HTERT RPE-1 (cell line): Measurements from ENCODE around the gene CASZ1.

Experiments
- in situ Hi-C: fragments of 300-500 bp; cut with MboI; formaldehyde crosslinking; loops from 4 replicates; pipeline ENCODE4 v1.14.3; 2020; ENCODE audit warnings: low sequenced_read_pairs

The CASZ1 gene

DNA sequence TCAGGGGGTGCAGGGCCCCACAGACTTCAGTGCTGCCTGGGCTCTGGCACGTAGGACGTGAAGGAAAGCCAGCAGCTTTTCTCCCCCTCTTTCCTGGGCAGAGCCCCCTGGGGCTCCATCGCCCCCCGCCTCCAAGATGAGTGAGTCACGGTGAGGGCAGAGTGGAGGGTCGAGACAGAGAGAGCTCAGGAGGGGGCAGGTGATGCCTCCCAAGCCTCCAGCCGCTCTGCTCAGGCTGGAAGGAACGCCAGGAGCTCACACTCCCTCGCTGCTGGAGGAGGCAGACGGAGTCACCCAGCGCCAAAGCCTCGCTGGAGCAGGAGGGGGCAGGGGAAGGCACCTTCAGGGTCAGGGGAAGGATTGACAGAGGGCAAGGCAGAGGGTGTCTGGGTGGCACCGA lies 119.5 kb downstream of the CASZ1 start:
- in situ Hi-C loops = no loop called here

DNA sequence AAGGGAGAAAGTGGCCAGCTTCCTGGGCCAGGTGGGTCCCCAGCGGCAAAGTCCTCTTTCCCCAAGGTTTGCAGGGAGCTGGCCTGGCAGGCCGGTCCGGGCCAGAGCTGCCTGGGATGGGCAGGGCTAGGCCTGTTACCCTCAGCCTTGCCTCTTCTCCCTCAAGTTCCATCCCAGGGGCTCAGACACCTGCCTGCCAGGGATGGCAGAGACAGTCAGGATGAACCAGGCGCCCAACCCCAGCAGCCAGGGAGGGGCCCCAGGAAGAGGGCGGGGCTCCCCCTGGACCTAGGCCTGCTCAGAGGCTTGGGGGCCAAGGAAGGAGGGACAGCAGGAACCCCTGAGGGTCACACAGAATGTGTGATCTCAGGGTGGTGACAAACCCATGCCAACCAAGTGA lies 120.6 kb downstream of the CASZ1 start:
- in situ Hi-C loops = no loop called here

DNA sequence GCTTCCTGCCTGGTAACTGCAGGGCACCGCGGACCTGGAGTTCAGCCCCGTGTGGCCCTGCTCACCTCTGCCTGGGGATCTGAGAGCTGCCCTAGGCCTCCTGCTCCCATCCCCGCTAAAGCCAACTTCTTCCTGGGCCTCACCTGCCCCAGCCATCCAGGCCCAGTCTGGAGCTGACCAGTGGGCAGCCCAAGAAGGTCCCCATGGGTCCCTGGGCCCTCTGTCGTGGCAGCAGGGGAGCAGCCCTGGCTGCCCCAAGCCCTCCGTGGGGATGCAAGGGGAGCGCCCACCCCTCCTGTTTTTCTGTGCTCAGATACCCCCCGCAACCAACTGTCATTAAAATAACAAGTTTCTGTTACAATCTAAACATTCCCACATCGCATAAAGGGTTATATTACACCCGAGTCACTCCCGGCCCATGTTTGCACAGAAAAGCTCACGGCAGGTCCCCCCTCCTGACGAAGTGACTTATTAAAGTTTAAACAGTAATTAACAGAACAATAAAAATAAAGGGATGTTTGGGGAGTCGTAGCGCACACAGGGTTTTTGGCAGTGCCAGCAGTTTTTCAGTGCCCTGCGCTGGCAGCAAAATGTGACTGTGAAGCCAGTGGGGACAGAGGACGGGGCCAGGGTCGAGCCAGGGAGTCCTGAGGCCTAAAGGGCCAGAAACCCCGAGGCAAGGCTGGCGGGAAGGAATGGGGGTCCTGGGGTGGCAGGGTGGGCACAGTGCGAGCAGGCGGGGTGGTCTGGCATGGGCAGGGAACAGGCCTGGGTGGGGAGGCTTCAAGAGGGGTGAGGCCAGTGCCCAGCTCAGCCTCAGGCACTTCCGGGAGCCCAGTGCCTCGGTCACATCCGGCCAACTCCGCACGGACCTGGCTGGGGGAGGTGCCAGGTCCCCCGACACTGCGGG lies 121.5 kb downstream of the CASZ1 start:
- in situ Hi-C loops = no loop called here

DNA sequence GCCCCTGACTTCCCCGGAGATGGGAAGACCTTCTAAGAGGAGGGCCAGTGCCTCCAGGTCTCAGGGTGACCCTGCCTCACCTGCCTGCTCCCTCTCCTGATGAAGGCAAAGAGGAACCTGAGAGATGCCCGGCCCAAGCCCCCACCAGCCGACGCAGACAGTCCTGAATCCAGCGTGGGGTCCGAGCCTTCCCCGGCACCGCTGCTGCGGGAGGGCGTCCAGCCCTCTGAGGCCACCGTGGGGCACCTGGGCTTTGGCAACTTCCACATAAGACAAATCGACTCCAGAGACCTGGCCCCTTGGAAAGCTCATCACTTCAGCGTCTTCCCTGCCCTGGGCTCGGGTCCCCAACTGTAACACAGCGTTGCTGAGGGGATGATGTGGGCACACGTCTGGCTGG lies 122.2 kb downstream of the CASZ1 start:
- in situ Hi-C loops = no loop called here

DNA sequence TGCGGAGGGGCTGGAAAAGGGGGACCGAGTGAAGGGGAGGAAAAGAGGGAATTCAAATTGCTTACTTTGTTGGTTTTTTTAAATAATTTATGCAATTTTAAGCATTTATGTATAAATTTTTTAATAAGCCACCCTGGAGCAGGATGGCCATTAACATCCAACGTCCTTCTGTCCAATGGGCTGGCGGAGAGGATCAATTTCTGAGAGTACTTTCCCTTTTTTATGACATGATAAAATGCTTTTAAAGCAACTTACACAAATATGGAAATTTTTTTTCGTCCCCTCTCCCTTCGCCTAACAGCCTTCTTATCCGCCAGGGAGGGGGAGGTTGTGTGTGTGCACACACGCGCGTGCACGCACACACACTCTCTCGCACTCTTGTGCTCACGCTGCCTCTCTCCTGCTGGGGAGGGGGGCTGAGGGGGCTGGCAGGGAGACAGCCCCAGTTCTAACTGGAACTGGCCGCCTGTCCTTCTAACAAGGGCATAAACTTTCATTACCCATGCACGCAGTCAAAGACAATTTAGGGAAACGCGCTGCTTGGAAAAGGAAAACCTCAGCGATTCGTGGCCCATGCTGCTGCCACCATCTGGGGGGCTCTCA lies 123.2 kb downstream of the CASZ1 start:
- in situ Hi-C loops = no loop called here

DNA sequence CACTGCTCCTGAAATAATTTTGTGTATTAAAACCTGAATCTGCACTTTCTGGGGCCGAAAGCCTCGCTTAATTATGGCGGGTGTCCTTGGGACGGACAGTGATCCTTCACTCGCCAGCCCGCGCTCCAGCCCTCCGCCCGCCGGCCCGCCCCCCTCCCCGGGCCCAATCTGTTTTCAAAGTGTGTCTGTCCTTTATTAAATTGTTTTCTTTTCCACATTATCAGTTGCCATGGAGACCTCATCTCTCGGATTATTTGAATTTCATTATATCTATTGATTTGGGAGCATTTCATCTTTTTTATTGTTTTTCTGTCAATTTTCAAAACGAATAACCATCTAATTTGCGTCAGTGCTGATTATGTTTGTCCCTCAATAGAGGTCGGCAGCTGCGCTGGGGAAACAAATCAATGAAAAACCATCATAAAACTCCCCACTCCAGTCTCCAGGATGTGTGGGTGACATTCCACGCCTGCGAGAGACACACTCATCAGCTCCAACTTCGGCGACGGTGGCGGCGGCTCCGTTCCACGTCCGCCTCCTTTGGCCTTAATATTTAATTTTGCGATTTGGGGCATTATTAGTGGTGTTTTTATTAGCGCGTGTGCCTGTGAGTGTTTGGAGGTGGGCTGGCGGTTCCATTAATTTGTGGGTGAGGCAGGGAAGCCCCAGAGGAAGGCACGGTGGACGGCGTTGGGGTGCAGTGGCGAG lies 123.9 kb downstream of the CASZ1 start:
- in situ Hi-C loops = no loop called here

DNA sequence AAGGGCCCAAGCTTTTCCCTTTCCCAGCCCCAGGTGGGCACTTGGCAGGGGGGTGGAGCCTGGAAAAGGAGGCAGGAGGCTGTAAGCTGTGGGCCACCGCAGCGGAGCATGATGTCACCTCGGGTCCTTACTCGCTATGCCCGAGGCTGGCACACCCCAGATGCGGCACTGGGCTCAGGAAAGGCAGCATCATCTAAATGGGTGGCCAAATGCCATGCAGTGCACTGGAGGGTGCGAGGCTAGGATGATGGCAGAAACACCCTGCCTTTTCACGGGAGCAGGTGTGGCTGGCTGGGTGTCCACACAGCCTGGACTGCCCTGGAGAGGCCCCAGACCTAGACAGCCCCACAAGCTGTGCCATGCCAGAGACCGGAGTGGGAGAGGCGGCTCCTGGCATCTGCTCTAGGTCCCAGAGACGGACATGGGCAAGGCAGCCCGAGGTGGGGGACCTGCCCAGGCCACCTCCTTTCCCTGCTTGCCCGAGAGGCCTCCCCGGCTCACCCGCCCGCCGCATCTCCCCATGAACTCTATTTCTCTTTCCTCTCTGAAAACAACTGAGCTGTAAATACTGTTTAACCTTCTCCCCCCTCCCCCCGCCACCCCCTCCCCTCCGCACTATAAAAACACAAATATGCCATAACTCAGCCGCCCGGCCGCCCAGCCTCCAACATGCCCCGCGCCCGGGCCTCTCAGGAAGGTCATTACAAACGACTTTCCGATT lies 124.7 kb downstream of the CASZ1 start:
- in situ Hi-C loops = no loop called here

DNA sequence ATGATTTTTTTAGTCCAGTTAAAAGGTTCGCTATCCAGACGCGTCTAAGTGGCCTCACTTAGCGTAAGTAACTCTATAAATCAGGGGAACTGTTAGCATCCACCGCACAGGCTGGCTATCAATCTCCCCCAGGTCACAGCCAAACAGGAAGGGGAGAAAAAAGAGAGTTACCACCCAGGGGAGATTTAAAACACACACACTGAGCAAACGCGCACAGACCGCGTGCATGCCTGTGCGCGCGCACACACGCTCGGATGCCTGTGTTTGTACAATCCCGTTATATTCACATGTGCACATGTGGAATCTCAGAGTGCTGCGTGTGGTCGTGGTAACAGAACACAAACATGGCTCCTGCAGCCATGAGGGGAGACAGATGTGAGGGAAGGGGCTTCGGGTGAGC lies 125.4 kb downstream of the CASZ1 start:
- in situ Hi-C loops = no loop called here

DNA sequence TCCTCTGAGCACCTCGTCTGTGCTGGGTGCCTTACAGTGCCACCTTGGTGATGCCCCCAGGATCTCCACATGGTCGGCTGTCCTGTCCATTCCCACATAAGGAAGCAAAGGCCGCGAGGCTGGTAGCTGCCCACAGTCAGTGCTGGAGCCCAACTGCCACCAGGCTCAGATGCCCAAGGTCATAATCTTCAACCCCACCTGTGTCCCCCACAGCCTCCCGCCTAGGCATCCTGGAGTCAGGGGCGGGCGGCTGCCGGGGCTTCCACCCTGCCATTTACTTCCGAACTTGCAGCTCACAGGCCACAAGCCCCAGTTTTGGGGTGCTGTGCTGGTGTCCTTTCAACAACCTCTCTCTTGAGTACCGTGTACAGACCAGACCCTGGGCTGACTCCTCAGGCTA lies 126.3 kb downstream of the CASZ1 start:
- in situ Hi-C loops = no loop called here

DNA sequence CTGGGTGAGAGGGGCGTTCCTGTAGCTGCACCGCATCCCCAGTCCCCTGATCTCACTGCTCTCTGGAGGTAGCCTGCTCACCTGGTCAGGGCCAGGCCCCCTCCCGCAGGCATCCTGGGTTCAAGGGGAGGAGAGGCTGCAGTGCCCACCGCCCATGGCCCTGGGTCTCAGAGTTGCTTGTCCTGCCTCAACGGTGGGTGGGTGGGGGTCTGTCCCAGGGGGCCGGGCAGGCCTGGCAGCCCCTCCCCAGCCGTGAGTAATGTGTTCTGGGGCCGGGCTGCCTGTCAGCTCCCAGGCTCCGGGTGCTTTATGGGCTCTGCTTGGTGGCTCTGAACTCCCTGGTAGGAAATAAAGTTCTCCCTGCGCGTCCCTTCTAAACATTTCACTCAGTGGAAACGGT lies 126.9 kb downstream of the CASZ1 start:
- in situ Hi-C loops = no loop called here

DNA sequence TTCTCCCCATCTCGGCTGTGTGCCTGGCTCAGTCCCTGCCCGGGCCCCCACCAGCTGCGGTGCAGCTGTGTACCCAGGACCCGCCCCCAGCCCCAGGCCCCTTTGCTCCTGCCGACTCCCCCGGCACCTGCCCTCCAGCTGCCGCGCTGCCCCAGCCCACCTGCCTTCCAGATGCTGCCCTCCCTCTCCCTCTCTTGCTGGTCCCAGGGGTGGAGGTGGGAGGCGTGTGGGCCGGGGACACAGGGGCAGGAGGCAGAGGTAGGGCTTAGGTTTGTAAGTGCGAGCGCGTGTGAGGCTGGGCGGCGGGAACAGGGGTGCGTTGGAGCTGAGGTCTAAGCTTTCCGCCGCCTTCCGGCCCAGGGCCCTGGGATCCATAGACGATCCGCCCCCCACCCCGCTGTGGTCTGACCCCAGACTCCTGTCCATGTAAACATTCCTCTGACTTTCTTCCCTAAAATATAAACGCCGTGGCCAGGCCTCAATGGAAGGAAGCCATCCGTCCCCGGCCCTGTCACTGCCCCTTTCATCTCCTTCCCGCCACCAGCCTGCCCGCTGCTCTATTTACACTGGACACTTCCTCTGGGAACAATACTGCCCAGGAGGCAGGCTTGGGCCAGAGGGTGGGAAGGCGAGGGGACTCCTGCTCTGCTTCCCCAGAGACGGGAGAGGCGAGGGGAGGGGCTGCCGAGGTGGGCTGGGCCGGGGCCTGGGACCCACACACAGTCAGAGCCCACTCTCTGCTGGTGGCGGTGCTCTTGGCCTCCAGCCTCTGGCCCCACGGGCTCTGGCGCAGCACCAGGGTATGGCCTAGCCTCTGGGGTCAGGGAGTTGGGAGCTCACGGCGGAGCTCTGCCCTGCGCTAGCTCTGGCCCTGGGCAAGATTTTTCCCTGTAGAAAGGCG lies 128.3 kb downstream of the CASZ1 start:
- in situ Hi-C loops = no loop called here

DNA sequence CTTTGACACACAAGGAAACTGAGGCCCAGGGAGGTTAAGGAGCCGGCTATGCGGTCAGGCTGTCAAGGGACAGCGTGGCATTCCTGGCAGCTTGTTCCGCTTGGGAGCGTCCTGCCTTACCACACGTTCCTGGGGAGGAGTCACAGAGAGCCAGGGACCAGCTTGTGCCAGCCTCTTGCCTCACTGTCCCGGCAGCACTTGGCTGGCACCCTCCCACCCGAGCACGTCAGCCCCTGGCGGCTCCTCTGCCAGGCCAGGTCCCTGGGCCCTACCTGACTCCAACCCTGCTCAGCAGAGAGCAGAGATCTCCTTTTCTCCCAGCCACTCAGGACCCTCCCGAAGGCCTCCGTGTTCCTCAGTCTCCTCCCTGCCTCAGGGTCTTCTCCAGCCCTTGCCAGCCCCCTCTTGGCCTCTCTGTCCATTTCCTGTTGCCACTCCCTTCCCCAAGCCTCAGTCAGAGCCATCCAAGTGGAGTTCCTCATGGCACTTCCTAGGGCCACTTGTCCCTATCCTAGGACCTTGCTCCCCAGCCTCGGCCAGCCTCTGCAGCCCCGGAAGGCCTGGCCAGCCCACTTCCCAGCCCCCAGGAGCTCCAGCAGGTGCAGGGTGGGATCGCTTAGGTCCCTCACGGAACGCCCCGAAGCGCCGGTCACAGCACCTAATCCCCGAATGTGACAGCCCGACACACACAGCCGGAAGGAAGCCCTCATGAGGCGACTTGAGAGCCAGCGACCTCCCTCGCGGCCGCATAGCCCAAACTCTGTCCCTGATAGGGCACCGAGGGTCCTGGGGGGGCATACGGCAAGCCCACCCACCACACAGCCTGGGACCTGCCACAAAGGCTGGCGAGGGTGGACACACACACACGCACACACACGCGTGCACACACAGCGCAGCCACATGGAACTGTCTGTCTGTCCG lies 130.3 kb downstream of the CASZ1 start:
- in situ Hi-C loops = no loop called here

DNA sequence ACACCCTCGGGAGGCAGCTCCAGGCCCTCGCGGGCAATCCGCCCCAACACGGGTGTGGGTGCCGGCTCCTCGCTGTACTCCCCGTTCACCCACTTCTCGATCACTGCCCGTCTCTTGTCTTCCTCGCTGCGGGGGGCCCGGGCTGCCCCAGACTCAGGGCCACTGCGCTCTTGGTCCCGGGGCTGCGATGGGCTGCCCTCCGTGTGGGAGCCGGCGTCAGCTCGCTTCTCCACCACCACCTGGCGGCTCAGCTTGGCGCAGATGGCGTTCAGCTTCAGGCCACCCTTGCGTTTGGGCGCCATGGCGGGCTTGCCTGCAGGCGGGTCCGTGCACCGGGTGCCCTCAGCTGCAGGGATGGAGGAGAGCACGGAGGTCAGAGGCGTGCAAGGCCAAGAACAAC lies 131.2 kb downstream of the CASZ1 start:
- in situ Hi-C loops = no loop called here

DNA sequence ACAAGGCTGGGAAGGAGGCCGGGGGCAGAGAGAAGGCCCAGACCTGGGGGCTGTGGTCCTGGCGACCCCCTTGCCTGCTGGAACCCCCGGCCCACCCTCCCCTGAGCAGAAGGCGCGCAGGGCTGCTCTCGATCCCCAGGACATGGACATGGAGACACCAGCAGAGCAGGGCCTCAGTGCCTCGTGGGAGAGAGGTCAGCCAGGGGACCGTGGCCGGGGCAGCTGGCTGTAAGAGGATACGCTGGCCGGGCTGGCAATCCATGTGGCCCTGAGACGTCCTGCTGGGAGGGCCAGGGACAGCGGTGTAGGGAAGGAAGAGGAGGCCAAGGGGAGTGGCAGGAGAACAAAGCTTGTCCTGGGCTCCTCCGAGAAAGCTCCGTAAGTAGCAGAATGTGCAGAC lies 132.2 kb downstream of the CASZ1 start:
- in situ Hi-C loops = no loop called here

DNA sequence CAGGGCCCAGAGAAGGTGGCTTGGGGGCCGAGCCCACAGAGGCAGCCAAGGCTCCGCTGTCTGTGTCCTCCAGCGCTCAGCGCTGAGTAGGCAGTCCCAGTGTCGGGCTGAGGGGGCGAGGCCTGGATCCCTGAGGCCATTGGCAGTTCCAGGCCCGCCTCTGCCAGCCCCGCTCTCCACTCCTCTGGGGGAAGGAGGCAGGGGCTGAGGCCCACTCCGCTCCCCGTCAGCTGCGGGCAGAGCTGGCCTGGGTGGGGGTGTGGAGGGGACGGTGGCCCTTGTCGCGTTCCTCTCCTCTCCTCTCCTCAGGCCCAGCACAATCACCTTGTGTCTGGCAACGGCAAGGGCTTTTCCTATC lies 132.8 kb downstream of the CASZ1 start:
- in situ Hi-C loops = no loop called here

DNA sequence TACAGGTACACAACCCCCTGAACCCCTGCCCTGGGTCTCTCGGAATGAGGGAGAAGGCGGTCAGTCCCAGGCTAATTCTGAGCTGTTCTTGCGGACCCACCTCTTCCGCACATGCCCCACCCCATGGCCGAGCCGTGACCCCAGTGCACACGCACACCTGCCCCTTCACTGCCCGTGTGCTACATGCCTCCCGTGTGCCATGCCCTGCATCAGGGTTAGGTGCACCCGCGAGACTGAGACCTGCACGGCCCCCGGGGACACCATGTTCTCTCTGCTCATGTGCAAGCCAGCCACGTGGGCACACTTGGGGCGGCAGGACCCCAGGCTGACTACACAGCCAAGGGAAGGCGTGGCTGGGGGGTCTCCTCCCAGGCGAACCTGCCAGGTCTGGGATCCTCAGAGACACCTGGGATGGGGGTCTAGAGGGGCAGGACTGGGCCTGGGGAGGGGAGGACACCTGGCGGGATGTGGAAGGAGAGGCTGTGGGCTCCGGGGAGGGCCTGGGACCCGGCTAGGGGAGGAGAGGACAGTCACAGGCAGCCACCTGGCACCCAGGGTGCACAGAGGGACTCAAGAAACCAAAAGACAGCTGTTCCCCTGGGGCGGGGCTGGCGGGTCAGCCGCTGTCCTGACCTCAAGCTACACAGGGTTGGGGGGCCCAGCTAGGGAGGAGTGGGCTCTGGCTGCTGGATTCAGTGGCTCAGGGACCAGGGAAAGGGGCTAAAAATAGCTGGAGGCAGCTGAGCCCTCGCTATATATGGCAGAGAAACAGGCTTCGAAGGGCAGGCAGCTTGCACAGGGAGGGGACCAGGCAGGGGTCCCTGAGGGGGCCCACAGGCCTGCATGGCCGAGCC lies 133.4 kb downstream of the CASZ1 start:
- in situ Hi-C loops = no loop called here

DNA sequence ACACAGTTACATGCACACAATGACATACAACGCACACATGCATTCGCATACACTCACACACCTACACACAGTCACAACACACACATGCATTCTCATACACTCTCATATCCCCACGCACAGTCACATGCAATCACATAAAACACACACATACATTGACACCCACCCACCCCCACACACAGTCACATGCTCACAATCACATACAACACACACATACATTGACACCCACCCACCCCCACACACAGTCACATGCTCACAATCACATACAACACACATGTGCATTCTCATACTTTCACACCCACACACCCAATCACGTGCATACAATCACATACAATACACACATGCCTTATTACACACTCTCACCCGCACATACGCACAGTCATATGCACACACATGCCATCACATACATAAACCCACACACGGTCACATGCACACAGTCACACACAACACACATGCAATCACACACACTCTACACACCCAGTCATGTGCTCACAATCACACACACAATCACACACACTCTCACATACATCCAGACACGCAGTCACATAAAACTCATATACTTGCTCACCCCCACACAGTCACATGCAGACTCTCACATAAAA lies 134.3 kb downstream of the CASZ1 start:
- in situ Hi-C loops = no loop called here

DNA sequence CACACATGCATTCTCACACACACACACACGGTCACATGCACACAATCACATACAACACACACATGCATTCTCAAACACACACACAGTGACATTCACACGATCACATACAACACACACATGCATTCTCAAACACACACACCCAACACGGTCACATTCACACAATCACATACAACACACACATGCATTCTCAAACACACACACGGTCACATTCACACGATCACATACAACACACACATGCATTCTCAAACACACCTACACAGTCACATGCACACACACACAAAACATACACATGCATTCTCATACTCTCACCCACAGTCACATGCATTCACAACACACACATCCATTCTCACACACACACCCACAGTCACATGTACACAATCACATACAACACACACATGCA lies 135.0 kb downstream of the CASZ1 start:
- in situ Hi-C loops = no loop called here
